Measurements from ENCODE around the gene WDR7.

Gene WDR7

GRCh38 chr18:57077786-57078552 lies 426.8 kb downstream of the WDR7 start:
- CTCF ChIA-PET, result no interaction called here
- TF ChIP-seq ARNT (IDR thresholded peaks at IDR 0.05) (no peak), SUZ12 (IDR thresholded peaks at IDR 0.05) (no peak)
- POLR2A ChIA-PET, result no interaction called here
- DNase-seq (ENCODE audit: extremely low spot score), result no peak

DNA sequence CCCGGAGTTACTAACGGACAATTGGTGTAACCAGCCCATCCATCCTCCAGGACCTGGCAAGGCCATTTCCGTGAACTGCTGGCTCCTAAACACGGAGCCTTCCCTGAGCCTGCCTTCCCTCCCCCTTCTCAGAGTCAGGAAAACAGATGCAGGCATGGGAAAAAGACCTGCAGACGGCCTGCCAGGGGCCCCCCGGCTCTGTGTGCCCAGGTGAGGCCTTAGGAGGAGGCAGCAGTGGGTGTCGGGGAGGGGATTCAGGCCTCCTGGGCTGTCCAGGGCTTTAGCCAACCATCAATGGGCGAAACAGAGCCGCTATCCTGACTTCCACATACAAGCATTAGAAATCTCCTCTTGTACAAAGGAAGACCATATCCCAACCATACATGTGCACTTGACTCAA lies 427.5 kb downstream of the WDR7 start:
- CTCF ChIA-PET, result no interaction called here
- DNase-seq (ENCODE audit: extremely low spot score), result no peak
- POLR2A ChIA-PET, result no interaction called here
- TF ChIP-seq ZNF384 (IDR thresholded peaks at IDR 0.05), result no peak
- TF ChIP-seq LEF1 (IDR thresholded peaks at IDR 0.05; ENCODE audit: borderline replicate concordance), result no peak
- TF ChIP-seq, protein P1, sequence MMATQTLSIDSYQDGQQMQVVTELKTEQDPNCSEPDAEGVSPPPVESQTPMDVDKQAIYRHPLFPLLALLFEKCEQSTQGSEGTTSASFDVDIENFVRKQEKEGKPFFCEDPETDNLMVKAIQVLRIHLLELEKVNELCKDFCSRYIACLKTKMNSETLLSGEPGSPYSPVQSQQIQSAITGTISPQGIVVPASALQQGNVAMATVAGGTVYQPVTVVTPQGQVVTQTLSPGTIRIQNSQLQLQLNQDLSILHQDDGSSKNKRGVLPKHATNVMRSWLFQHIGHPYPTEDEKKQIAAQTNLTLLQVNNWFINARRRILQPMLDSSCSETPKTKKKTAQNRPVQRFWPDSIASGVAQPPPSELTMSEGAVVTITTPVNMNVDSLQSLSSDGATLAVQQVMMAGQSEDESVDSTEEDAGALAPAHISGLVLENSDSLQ (IDR thresholded peaks at IDR 0.05), result no peak
- TF ChIP-seq FOXA1 (IDR thresholded peaks at IDR 0.05), result no peak

DNA sequence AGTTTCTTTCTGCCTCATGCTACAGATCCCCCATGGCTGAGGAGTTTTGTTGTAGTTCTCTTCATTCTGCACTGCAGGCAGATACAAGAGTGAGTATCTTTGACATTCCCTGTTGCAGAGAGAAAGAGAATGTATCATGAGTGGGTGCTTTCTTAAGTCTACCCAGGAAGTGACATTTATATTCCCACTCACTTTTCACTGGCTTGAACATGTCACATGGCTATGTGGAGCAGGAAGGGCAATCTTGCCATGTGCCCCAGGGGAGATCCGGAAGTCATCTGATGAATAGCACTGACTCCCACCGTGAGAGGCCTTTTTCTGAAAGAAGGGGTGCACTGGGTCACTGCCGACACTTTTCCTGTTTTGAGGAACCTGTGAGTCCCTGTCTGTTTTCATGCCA lies 429.3 kb downstream of the WDR7 start:
- CTCF ChIA-PET, result no interaction called here
- TF ChIP-seq LEF1 (IDR thresholded peaks at IDR 0.05; ENCODE audit: borderline replicate concordance) (no peak), FOXA1 (IDR thresholded peaks at IDR 0.05) (no peak), ARNT (IDR thresholded peaks at IDR 0.05) (no peak), ELF4 (IDR thresholded peaks at IDR 0.05) (no peak), SUZ12 (IDR thresholded peaks at IDR 0.05) (no peak), FOXM1 (IDR thresholded peaks at IDR 0.05; ENCODE audit: borderline replicate concordance) (no peak), HDGF (IDR thresholded peaks at IDR 0.05; ENCODE audit: borderline replicate concordance) (no peak), ZNF384 (IDR thresholded peaks at IDR 0.05) (no peak), CTBP1 (IDR thresholded peaks at IDR 0.05; ENCODE audit: borderline replicate concordance) (no peak), NFRKB (IDR thresholded peaks at IDR 0.05) (no peak)
- TF ChIP-seq, protein P1 (IDR thresholded peaks at IDR 0.05), result no peak
- no peak for DNase-seq (ENCODE audit: extremely low spot score)
- POLR2A ChIA-PET, result no interaction called here

DNA sequence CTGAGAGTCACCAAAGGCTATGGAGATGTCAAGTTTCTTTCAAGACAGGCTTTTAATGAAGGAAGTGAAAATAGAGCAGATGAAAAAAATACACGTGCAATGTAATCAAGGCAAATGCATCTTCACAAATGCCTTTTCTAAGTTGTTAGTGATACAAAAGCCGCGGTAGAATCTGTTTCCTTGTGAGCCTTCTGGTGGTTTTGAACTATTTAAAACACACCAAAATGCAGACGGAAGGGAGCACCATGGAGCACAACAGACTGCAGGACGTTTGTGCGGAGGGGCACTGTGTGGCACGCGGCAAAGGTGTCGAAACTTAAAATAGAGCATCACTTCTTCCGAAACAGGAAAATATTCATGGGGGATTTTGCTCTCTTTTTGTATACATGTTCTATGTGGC lies 430.7 kb downstream of the WDR7 start:
- CTCF ChIA-PET, result no interaction called here
- no peak for DNase-seq (ENCODE audit: extremely low spot score)
- POLR2A ChIA-PET, result no interaction called here
- no peak for TF ChIP-seq BHLHE40 (IDR thresholded peaks at IDR 0.05; ENCODE audit: borderline replicate concordance)

DNA sequence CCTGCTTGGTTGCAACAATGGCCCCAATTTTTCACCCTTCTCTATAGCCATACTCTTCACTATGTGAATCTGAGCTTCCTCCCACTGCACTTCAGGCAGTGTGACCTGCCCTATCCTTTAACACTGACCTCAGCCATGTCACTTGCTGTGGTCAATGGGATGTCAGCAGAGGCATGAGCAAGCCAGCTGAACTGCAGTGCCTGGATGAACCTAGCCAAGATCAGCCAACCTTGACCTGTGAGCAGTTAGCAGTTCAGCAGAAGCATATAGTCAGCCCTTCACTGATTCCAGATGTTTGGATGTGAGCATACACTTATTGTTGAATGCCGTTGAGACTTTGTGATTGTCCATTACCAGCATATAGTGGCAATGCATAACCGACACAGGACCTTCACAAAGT lies 432.3 kb downstream of the WDR7 start:
- ChIA-PET CTCF (no interaction called here), POLR2A (no interaction called here)
- TF ChIP-seq L3MBTL2 (conservative IDR thresholded peaks at IDR 0.05) (no peak), CTBP1 (IDR thresholded peaks at IDR 0.05; ENCODE audit: borderline replicate concordance) (no peak), SP1 (IDR thresholded peaks at IDR 0.05) (no peak), LEF1 (IDR thresholded peaks at IDR 0.05; ENCODE audit: borderline replicate concordance) (no peak), ARNT (IDR thresholded peaks at IDR 0.05) (no peak), NFRKB (IDR thresholded peaks at IDR 0.05) (no peak), ELF4 (IDR thresholded peaks at IDR 0.05) (no peak), FOXK2 (IDR thresholded peaks at IDR 0.05) (no peak), ZNF384 (IDR thresholded peaks at IDR 0.05) (no peak), HDGF (IDR thresholded peaks at IDR 0.05; ENCODE audit: borderline replicate concordance) (no peak), FOXA1 (IDR thresholded peaks at IDR 0.05) (no peak), FOXM1 (IDR thresholded peaks at IDR 0.05; ENCODE audit: borderline replicate concordance) (no peak), BHLHE40 (IDR thresholded peaks at IDR 0.05; ENCODE audit: borderline replicate concordance) (no peak), TARDBP (IDR thresholded peaks at IDR 0.05) (no peak), SUZ12 (IDR thresholded peaks at IDR 0.05) (no peak)
- TF ChIP-seq, protein P1 (IDR thresholded peaks at IDR 0.05), result no peak

GRCh38 chr18:57084331-57085271 lies 433.4 kb downstream of the WDR7 start:
- ChIA-PET POLR2A (no interaction called here), CTCF (no interaction called here)
- no peak for TF ChIP-seq FOXM1 (IDR thresholded peaks at IDR 0.05; ENCODE audit: borderline replicate concordance)
- TF ChIP-seq SP1 (IDR thresholded peaks at IDR 0.05), result no peak
- TF ChIP-seq HDGF (IDR thresholded peaks at IDR 0.05; ENCODE audit: borderline replicate concordance), result no peak
- TF ChIP-seq FOXA1 (IDR thresholded peaks at IDR 0.05), result no peak
- no peak for TF ChIP-seq TARDBP (IDR thresholded peaks at IDR 0.05)
- no peak for TF ChIP-seq NFRKB (IDR thresholded peaks at IDR 0.05)
- TF ChIP-seq L3MBTL2 (conservative IDR thresholded peaks at IDR 0.05), result no peak
- no peak for TF ChIP-seq ZNF384 (IDR thresholded peaks at IDR 0.05)
- no peak for TF ChIP-seq SUZ12 (IDR thresholded peaks at IDR 0.05)
- TF ChIP-seq, protein P1 (IDR thresholded peaks at IDR 0.05), result no peak
- no peak for TF ChIP-seq BHLHE40 (IDR thresholded peaks at IDR 0.05; ENCODE audit: borderline replicate concordance)
- no peak for TF ChIP-seq ARNT (IDR thresholded peaks at IDR 0.05)
- DNase-seq (ENCODE audit: extremely low spot score), result no peak

More for the DNA sequence above, 432.3 kb downstream of the WDR7 start:
- DNase-seq (ENCODE audit: extremely low spot score), result no peak
